Activated CD8-positive, alpha-beta T cell treated with anti-CD3 and anti-CD28 coated beads for 36 hours (primary cell): ENCODE results near the gene PACSIN3. TPM values are rescaled to one million over a fixed set of nuclear protein-coding genes. Genes with fewer than 3 reads are reported as not detected.

ENCODE experiments used
- ATAC-seq: fragments of 200-7000 bp; cut with Tn5 transposase; one replicate; pipeline ENCODE4 v1.10.0; 2021; ENCODE audit warnings: mild to moderate bottlenecking, moderate library complexity
- CTCF ChIA-PET: fragments of 350-600 bp; sonication (Branson Sonifier 250); formaldehyde crosslinking; loops from one replicate; lab custom pipeline; 2021; ENCODE audit warnings: antibody characterized with exemption; lab: Charles Lee
- POLR2A ChIA-PET: fragments of 350-600 bp; sonication (Branson Sonifier 250); formaldehyde crosslinking; loops from one replicate; lab custom pipeline; 2021; ENCODE audit warnings: antibody characterized with exemption; lab: Charles Lee
- DNase-seq: peaks from one replicate; pipeline ENCODE4 v3.0.0-alpha.2; 2020
- H3K27ac Mint-ChIP-seq: one replicate; pipeline ENCODE4 v1.8.0; 2021; ENCODE audit warnings: mild to moderate bottlenecking, mixed read lengths
- H3K27me3 Mint-ChIP-seq: one replicate; pipeline ENCODE4 v1.8.0; 2021; ENCODE audit warnings: mixed read lengths
- H3K36me3 Mint-ChIP-seq: one replicate; pipeline ENCODE4 v1.8.0; 2021; ENCODE audit warnings: low read depth, mixed read lengths
- H3K4me1 Mint-ChIP-seq: one replicate; pipeline ENCODE4 v1.8.0; 2021; ENCODE audit warnings: low read depth, mixed read lengths
- H3K4me3 Mint-ChIP-seq: one replicate; pipeline ENCODE4 v1.8.0; 2021; ENCODE audit warnings: mild to moderate bottlenecking, moderate library complexity, mixed read lengths
- H3K9me3 Mint-ChIP-seq: one replicate; pipeline ENCODE4 v1.8.0; 2021; ENCODE audit warnings: mixed read lengths
- CTCF ChIP-seq: fragments of 200-600 bp; IDR thresholded peaks from one replicate; pipeline ENCODE4 v1.8.0; 2022; ENCODE audit warnings: antibody characterized with exemption, mild to moderate bottlenecking
- intact Hi-C: fragments of 100-400 bp; cut with micrococcal nuclease; formaldehyde crosslinking; loops from one replicate; pipeline ENCODE4 v1.10.0; 2022
- total RNA-seq, 2 experiments: library from RNA; stranded (reverse); gene quantifications; one replicate each; pipeline ENCODE4 v1.2.3, GENCODE V29; 2021

Gene PACSIN3
- total RNA-seq, 2 experiments from 2014 or later: 4.7 to 8.0 TPM

- H3K4me3 Mint-ChIP-seq: no peak overlapping the region
- no peaks in the 10 kb centered on the region for H3K27me3 Mint-ChIP-seq
- no peaks in the 10 kb centered on the region for H3K4me1 Mint-ChIP-seq
- intact Hi-C loops: no loop called here
- CTCF ChIA-PET: interaction anchor here (0.7 to 3.6 kb wide), 15 partner anchors 9 to 336 kb away, joined by 3 to 21 read pairs (median 4); no protein-coding TSS in a partner anchor
- no peak for TF ChIP-seq CTCF
- POLR2A ChIA-PET: interaction anchor here (1.1 to 2.6 kb wide), 3 partner anchors 10 to 40 kb away, joined by 4 to 20 read pairs (median 6); no protein-coding TSS in a partner anchor
- H3K36me3 Mint-ChIP-seq: peaks cover 12% of the 10 kb centered on the region
- no peak for DNase-seq
- H3K27ac Mint-ChIP-seq: no peak overlapping the region
- ATAC-seq: no peak
- H3K9me3 Mint-ChIP-seq: no peaks in the 10 kb centered on the region
Measured at GRCh38 chr11:47162426-47162825, 23.8 kb downstream of the PACSIN3 start.

GRCh38 chr11:47161890-47162289 is 24.3 kb downstream of the PACSIN3 start:
- CTCF ChIA-PET: interaction anchor here (0.8 to 3.6 kb wide), 13 partner anchors 9 to 478 kb away, joined by 3 to 21 read pairs (median 4); no protein-coding TSS in a partner anchor
- no peak for TF ChIP-seq CTCF
- intact Hi-C loops: no loop called here
- H3K27me3 Mint-ChIP-seq: no peaks in the 10 kb centered on the region
- DNase-seq (no peak), ATAC-seq (no peak)
- H3K27ac Mint-ChIP-seq: no peak overlapping the region
- H3K36me3 Mint-ChIP-seq: peaks cover 12% of the 10 kb centered on the region
- no peak overlapping the region for H3K4me3 Mint-ChIP-seq
- POLR2A ChIA-PET: interaction anchor here (0.6 to 2.6 kb wide), 2 partner anchors 11 to 406 kb away, joined by 5 to 20 read pairs; no protein-coding TSS in a partner anchor
- no peaks in the 10 kb centered on the region for H3K4me1 Mint-ChIP-seq
- H3K9me3 Mint-ChIP-seq: no peaks in the 10 kb centered on the region

- CTCF ChIA-PET: interaction anchor here (0.6 to 3.6 kb wide), 16 partner anchors 9 to 477 kb away, joined by 3 to 21 read pairs (median 4); partner anchors contain the start of genes ACP2, CKAP5 and LRP4
- ATAC-seq: peak; percentile 86
- Mint-ChIP-seq H3K9me3 (no peaks in the 10 kb centered on the region), H3K36me3 (peaks cover 8% of the 10 kb centered on the region), H3K27me3 (no peaks in the 10 kb centered on the region), H3K4me1 (no peaks in the 10 kb centered on the region), H3K4me3 (no peak overlapping the region), H3K27ac (no peak overlapping the region)
- DNase-seq: peak; percentile 74
- TF ChIP-seq CTCF: peak; percentile 81
- POLR2A ChIA-PET: interaction anchor here (0.6 to 2.6 kb wide), 2 partner anchors 11 to 406 kb away, joined by 5 to 20 read pairs; no protein-coding TSS in a partner anchor
- intact Hi-C loops: no loop called here
Measured at GRCh38 chr11:47161134-47161854, 24.9 kb downstream of the PACSIN3 start.

- no peak overlapping the region for H3K27ac Mint-ChIP-seq
- intact Hi-C loops: no loop called here
- DNase-seq: no peak
- no peak overlapping the region for H3K4me3 Mint-ChIP-seq
- H3K9me3 Mint-ChIP-seq: no peaks in the 10 kb centered on the region
- POLR2A ChIA-PET: no interaction called here
- CTCF ChIA-PET: interaction anchor here (0.6 to 3.6 kb wide), 9 partner anchors 8 to 314 kb away, joined by 3 to 21 read pairs (median 4); partner anchors contain the start of genes ACP2, CKAP5 and LRP4
- H3K27me3 Mint-ChIP-seq: no peaks in the 10 kb centered on the region
- peaks cover 8% of the 10 kb centered on the region for H3K36me3 Mint-ChIP-seq
- peaks cover under 1% of the 10 kb centered on the region for H3K4me1 Mint-ChIP-seq
- no peak for TF ChIP-seq CTCF
- peak; percentile 10 for ATAC-seq
Measured at GRCh38 chr11:47160753-47161133, 25.5 kb downstream of the PACSIN3 start.

- Mint-ChIP-seq H3K9me3 (no peaks in the 10 kb centered on the region), H3K4me3 (no peak overlapping the region), H3K36me3 (no peaks in the 10 kb centered on the region), H3K4me1 (peaks cover 23% of the 10 kb centered on the region), H3K27ac (no peak overlapping the region), H3K27me3 (no peaks in the 10 kb centered on the region)
- intact Hi-C loops: no loop called here
- DNase-seq: no peak
- no peak for TF ChIP-seq CTCF
- no peak for ATAC-seq
- ChIA-PET CTCF (interaction anchor here (0.8 kb wide), 1 partner anchor 11 kb away, joined by 3 read pairs; no protein-coding TSS in a partner anchor), POLR2A (interaction anchor here (1.2 kb wide), 1 partner anchor 14 kb away, joined by 5 read pairs; no protein-coding TSS in a partner anchor)
Measured at GRCh38 chr11:47158242-47158641, 28.0 kb downstream of the PACSIN3 start.
